ENCODE data around the gene TPPP2.
"Not testable (repeated sequence)": the region's sequence is repeated elsewhere in the genome, so short reads cannot be mapped to it uniquely, and the experiment has no call there.

The TPPP2 gene

DNA sequence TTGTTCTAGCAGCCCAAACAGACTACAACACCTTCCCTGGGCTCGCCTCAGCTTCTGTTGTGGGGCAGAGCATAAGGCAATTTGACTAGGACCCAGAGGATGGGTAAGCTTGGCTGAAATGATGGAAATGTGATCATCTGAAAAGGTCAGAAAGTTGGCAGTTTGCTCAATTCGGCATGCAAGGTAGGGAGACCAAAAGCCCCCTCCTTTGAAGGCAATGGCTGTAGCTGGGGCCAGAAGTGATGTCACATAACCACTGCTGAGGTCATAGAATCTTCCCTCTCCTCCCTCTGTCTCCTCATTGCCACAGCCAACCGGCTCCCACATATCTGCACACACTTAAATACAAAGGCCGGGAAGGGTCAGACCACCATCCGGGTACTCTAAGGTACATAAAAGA is at the start of gene TPPP2:
TSS of gene TPPP2 (plus strand) at position 301 of the 400 bp plus-strand sequence. CDS start 365 bp downstream, outside the sequence.
- DNase-seq, result no peak

DNA sequence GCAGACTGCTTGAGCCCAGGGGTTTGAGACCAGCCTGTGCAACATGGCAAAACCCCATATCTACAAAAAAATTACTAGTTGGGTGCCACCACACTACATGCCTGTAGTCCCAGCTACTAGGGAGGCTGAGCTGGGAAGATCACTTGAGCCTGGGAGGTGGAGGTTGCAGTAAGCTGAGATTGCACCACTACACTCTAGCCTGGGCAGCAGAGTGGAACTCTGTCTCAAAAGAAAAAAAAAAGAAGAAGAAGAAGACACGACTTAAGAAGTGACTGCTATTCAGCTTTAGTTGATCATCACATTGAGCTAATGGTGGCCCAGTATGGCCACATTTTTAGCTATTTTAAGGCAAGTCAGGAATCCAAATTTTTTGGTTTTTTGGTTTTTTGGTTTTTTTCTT is 49.1 kb upstream of the TPPP2 start:
- DNase-seq, result no peak

DNA sequence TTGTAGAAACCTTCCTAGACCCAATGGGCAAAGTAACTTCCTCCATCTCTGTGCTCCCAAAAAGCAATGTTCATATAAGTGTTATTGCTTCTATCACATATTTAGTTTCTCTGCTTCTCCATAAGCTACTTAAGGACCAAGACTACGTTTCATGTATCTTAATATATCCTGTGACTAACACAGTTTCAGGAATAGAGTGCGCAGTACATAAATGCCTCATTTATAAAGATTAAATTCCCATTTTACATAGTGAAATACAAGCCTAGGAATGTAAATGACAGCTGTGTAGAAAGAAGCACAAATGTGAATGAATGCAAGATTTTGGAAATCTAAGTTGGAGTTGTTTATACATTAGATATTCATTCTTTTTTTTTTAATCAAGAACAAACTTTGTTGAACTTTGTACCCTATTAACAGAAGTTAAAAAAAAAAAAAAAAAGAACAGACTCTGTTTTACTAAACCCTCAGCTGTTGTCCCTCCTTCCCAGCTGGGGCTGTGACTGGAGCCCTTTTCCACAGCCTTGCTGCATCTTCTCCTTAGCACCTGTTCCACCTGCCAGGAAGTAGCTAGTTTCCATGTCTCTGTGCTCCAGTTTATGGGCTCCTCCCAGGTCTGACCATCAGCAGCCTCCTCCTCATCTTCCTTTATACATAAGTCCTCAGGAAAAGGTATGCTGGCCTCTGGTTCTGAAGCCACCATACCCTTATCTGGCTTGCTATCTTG is 47.2 kb upstream of the TPPP2 start:
- no peak for DNase-seq

DNA sequence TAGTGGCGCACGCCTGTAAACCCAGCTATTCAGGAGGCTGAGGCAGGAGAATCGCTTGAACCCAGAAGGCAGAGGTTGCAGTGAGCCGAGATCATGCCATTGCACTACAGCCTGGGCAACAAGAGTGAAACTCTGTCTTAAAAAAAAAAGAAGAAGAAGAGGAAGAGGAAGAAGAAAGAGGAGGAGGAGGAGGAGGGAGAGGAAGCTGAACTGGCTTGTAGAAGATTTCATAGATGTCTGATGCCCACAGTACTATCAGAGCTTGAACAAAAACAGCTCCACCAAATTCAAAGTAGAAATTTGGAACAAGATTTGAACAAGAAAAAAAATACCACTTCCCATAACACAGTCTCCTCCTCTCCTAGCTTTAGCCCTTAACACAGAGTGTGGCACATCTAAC is 44.4 kb upstream of the TPPP2 start:
- not testable (repeated sequence) for DNase-seq

DNA sequence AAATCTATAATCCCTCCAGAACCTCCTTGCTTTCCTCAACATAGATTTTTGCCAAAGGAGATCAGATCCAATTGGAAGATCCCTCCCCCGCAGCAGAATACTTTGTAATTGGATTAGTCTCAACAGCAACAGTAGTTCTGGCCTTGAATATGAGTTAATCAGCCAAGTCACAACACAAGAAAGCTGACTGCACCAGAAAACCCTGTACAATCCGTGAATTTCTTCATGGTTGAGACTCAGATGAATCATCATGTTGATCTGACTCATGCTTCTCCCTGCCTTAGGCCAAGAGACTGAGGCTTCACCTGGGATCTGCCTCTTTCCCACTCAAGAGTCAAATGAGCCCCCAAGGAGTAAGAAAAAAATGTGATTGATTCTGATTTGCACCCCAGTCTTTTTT is 43.2 kb upstream of the TPPP2 start:
- DNase-seq, result peak; percentile 86

DNA sequence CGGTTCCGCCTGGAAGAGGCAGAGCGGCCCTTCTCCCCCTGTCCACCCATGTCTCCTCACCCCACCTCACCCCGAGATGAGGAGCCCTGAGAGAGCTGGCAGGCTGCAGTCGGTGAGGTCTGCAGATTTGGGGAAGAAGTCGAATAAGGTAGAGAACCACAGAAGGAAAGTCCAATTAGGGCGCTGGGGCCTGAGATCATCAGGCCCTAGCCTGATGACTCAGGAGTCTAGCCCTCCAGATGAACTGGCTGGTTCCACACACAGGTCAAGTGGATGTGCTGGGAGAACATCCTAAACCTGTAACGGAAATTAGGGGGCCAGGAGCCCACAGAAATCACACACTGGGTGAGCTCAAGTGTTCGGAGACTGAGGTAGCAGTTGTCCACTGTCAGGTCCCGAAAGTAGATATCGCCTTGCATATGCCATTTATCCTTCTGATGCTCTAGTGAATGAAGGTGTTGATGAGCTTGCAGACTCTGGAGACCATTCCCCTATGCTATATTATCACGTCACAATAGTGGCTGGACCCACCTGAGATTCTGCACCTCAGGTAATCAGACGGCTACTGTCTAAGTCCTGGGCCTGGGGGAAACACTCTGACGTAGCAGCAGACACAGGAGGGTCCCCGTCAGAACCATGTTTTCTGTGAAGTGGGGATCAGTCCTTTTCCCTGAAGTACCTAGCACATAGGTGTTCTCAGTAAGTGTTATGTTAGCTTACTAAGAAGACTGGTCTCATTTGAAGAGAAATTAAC is 41.1 kb upstream of the TPPP2 start:
- DNase-seq, result peak; percentile 50

DNA sequence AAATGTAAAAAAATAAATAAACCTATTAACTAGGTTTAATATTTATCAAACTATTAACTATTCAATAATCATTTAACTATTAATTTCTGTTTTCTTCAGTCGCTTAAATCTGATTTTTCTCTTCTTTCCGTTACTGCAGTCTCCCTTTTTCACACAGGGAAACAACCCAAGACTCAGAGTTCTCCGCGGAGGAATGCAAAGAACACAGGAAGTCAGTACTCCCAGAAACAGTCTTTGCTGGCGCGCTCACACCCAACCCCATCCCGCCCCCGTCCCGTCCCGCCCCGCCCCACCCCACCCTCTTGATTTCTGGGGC is 40.6 kb upstream of the TPPP2 start:
- no peak for DNase-seq

DNA sequence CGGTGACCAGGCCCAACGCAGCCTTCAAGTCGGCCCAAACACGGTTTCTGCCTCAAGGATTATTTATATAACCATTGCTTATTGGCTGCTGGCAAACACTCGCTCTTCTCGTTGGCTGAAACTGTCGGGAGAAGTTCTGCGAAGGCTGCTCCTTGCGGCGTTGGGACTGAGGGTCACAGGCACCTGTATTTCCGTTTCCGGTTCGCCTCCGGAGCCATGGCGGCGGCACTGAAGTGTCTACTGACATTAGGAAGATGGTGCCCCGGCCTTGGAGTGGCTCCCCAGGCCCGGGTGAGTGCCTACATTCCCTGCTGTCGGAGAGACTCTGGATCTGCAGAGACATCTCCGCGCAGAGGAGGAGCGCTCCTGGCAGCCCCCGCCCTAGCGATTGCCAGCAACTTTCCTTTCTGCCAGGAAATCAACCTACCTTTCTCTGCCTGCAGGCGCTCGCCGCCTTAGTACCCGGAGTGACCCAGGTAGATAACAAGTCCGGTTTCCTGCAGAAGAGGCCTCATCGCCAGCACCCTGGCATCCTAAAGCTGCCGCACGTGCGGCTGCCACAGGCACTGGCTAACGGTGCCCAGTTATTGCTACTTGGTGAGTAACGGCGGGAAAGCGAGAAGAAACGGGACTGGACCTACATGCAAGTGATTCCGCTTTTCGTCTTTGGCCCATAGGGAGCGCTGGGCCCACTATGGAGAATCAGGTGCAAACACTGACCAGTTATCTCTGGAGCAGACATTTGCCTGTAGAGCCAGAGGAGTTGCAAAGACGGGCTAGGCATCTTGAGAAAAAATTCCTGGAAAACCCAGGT is 40.0 kb upstream of the TPPP2 start, which contains the start of gene METTL17:
TSS of gene METTL17 (plus strand) at position 194 of the 814 bp plus-strand sequence. CDS start at position 217, 23 bp downstream.
- peak; percentile 95 for DNase-seq

DNA sequence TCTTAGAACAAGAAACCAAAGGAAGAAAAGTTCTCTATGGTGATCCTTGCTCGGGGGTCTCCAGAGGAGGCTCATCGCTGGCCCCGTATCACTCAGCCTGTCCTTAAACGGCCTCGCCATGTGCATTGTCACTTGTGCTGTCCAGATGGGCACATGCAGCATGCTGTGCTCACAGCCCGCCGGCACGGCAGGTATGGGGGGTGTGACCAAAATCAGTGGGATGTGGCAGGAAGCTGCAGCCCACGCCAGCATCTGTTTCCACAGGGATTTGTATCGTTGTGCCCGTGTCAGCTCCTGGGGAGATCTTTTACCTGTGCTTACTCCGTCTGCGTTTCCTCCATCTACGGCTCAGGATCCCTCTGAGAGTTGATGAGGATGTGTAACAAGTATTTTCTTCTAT is 33.5 kb upstream of the TPPP2 start:
- DNase-seq, result no peak

DNA sequence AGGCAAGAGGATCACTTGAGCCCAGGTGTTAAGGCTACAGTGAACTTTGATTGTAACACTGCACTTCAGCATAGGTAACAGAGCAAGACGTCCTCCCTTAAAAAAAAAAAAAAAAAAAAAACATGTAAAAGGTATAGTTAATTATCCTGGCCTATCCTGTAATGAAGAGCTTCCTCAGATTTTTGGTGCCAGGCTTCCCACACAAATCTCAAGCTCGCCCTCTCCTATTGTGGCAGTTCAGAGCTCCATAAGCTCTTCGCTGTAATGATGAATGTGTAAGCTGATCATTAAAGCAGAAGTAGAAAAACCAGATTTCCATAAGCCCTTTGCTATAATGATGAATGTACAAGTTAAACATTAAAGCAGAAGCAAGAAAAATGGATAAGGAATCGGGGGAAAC is 32.9 kb upstream of the TPPP2 start:
- no peak for DNase-seq

DNA sequence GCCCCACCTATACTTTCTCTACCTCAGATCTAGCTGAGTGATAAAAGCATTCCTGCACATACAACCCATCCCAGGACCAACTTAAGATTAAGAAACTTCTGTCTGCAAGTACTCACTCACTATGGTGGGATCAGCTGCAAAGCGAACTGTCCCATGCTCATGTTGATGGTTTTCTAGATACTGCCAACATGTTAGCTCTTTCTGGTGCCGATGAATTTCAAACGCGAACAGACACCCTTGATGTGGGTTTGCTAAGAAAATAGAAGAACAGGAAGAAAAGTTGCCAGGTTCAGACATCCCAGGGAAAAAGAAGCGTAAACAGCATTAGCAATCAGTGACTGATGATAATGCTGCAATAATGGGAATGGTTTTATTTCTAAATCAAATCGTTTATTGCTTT is 32.5 kb upstream of the TPPP2 start:
- no peak for DNase-seq

DNA sequence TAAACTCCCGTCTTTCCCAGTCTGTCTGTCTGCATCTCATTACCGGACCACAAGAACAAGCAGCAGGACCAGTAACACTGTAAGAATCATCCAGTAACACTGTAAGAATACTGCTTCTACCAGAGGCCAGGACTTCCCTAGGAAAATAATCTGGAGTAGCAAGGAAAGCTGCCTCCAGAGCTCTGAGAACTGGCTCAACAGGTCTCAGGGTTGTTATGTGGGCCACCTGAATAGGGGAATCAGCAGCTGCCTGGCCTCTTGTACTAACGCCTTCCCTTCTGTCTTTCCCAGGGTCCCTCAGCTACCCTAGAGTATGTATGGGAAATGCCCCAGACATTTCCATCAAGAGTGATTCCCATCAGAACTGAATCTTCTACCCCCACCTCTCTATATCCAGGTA is 31.9 kb upstream of the TPPP2 start:
- no peak for DNase-seq

DNA sequence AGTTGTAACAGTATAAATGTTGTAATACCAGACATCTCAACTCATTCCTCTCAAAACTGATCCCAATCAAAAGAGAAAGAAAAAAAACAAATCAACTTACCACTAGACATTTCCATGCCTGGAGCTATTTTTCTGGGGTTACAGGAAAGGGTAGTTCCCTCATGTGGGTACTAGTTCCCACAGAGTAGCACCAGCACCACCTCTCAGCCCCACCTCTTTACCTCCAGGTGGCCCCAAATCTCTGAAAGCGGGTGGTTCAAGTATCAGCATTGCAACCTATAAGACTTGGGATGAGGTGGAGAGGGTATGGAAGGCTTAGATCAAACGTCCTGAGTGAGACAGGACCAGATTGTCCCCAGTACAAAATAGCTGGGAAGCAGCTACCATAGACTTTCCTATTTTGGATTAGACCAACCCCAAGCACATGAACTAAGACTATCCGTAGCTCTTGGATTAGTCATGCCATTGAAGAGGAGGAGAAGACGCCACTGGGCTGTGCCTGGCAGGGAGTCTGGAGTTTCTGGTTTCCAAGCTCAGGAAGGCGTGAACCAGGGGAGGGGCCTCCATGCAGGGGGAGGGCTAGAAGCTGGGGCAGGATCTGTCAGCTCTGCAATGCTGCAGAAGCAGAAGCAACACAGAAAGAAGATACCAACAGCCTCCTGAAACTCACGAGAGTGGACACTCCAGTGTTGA is 31.2 kb upstream of the TPPP2 start, which contains the start of gene SLC39A2:
TSS of gene SLC39A2 (plus strand) at position 620 of the 693 bp plus-strand sequence. CDS start 154 bp downstream, outside the sequence.
- DNase-seq, result no peak

DNA sequence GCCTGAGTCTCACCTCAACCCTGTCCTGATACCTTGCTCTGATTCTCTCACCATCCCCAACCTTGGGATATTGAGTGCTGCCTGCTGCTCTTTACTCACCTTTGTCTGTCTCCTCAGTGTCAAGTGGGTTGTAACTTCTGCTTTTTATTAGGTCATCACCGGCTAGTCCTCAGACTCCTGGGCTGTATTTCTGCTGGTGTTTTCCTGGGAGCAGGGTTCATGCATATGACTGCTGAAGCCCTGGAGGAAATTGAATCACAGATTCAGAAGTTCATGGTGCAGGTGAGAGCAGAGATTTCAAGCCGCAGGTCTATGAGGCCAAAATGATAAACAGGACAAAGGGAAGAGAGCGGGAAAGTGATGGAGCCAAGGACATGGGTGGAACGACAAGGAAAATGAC is 30.4 kb upstream of the TPPP2 start:
- DNase-seq, result no peak

DNA sequence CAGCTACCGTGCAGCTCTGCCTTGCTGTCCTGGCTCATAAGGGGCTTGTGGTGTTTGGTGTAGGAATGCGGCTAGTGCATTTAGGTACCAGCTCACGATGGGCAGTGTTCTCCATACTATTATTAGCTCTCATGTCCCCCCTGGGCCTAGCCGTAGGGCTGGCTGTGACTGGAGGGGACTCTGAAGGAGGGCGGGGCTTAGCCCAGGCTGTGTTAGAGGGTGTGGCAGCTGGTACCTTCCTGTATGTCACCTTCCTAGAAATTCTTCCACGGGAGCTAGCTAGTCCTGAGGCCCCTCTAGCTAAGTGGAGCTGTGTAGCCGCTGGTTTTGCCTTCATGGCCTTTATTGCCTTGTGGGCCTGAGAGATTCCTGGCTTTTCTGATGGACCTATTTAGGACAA is 28.8 kb upstream of the TPPP2 start:
- DNase-seq, result no peak

DNA sequence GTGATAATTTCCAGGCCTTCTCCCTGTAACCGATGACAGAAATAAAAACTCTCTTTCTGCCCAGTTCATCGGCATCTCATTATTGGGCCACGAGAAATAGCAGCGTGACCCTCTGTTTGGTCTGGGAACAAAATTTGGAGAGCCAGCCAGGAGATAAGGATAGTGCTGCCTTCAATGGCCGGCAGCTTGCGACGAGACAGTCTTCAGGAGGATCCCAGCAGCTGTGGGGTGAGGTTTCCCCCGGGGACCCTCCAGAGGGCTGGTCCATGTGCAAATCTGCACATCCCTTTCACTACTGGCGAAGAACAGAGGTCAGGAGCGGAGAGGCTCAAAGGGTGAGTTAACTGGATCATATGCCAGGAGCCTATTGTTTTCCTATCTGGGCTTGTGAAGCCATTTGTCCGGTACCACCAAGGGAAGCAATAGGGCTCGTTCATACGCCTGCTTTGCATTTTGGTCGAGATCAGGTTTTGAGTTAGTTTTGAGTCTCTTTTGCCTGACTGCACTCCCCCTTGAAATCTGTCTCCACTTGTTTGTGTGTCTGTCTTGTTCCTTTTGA is 26.1 kb upstream of the TPPP2 start:
- DNase-seq, result no peak

DNA sequence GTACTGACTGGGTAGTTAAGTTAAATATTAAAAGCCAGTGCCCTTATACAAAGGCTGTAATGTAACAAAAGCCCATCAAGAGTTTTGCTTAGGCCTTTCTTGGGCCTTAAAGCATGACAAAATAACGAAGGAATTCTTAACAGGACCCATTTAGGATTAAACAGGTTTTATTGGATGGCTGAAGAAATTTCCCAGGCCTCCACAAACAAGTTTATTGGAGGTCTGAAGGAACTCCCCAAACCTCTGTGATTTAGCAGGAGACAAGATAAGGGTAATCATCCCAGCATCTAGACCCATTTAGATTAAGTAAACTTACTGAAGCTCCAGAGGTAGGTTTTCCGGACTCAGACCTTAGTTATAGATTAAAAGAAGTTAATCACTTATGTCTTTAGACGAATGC is 20.3 kb upstream of the TPPP2 start:
- DNase-seq, result not testable (repeated sequence)

DNA sequence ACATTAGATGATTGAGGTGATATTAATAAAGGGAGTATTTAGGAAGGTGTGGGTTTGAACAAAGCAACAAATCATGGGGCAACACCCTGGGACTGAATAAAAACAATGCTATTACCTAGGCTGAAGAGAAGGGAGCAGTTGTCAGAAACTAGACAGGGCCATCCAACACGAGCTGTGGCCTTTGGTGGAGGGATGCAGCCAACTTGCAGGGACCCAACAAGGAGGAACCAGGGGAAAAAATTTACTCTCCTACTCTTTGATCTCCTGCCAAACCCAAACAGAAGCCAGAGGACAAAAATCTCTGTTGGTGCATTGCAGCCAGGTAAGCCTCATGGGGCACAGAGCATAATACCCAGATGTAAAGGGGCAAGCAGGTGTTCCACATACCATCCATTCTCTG is 18.9 kb upstream of the TPPP2 start:
- DNase-seq, result no peak

DNA sequence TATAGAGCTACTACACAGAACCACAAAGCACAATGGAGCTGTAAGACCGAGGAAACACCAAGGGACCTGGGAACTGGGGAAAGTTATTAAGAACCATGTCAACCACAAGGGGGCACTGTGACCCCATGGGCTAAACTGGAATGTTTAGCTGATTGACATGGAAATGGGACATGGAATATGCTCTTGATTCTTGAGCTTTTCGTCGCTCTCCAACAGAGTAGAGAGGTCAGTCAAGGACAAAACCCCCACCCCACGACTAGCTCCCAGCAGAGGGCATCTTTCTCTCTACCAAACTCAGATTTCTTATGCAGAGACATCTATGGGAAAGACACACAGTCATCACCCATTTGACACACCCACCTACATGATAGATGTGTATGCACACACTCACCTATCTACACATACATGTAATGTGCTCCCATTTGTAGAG is 15.2 kb upstream of the TPPP2 start:
- peak; percentile 90 for DNase-seq

DNA sequence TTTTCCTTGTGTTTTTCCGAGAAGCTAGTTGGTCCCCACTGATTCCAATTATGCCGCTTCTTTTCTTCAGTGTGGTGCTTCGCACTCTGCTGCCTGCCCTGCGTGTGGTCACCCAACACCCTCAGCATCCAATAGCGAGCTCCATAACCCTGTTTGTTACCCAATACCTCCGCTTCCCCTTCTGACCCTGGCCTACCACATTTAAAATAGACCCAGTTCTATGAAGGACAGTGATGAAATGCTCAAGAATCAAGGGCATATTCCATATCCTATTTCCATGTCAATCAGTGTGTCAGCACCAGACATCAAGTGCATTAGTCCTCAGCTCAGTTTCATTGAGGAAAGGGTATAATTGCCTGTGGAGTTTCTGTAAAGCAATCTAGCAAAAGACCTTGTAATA is 14.7 kb upstream of the TPPP2 start:
- no peak for DNase-seq

DNA sequence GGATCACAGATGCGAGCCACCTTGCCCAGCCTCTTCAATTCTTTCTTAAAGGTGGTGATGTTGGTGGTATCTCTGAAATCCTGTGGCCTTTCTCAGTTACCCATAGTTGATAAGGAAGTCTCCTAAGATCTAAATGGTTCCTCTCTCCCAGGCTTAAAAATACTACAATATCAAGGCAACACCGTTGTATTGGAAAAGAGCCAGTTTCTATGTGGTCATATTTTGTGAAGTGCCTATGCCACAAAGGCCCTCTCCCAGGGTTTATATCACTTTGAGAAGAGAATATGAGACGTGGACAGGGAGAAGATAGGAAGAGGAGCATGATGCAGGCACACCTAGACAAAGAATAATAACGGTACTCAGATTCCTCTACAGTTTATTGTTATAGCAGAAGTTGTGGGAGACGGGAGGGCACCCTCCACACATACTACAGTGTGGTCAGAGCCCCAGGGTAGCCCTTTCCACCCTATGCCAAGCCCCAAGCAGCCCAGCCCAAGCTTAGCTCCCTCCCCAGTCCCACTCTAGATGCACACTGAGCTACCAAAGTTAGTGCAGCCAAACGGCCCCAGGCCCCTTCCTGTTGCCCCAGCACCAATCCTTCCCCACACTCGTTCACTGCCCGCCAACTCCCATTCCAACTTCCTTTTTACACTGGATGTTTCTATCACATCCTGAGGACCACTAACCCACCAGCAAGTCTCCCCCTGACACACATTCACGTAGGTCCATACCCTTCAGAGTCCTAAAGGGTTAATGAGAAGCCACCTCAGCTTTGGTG is 13.4 kb upstream of the TPPP2 start:
- no peak for DNase-seq
